Measurements from ENCODE around the gene ITGAD. TPM values are rescaled to one million over a fixed set of nuclear protein-coding genes. Genes with fewer than 3 reads are reported as not detected.

Gene ITGAD
- total and polyA plus RNA-seq, 10 donors = 1.2 to 25.8 (median 17.2) TPM

GRCh38 chr16:31427441-31428278, 34.5 kb downstream of the ITGAD start:
- DNase-seq = peak; percentile 90
- Histone ChIP-seq H3K27ac (no peak overlapping the region), H3K9me3 (no peaks in the 10 kb centered on the region), H3K27me3 (replicated peaks in 1 of 7) (peaks cover 0 to 12% (median 0%) of the 10 kb centered on the region in 7 donors), H3K4me3 (peak overlapping the region in 5 of 8 donors; percentile 22 to 64 (median 32)), H3K4me1 (peaks cover 0 to 20% (median 7%) of the 10 kb centered on the region in 6 donors), H3K36me3 (no peaks in the 10 kb centered on the region)
- WGBS, 5 donors = 23 to 61% (median 36%) methylated on average over 36 to 76 of the region's 83 CpGs
- intact Hi-C loops (cut with DNase I; ENCODE audit: low total_unique reads) = no loop called here
- TF ChIP-seq POLR2AphosphoS5 (IDR thresholded peaks at IDR 0.05) = peak in 2 of 3 donors; percentile 39 to 41
- no peak for TF ChIP-seq POLR2A (IDR thresholded peaks at IDR 0.05)
- no peak for TF ChIP-seq CTCF (IDR thresholded peaks at IDR 0.05 in 8 of 11, conservative IDR thresholded peaks at IDR 0.05 in 3 of 11)

GRCh38 chr16:31428279-31428597, 35.1 kb downstream of the ITGAD start, which contains the start of gene COX6A2:
Gene COX6A2, minus strand, starts transcription at chr16:31428360. Its CDS starts 35 bp downstream, at chr16:31428325.
- WGBS, 5 donors = 78 to 93% (median 80%) methylated on average over 5 to 7 of the region's 7 CpGs
- Histone ChIP-seq H3K4me1 (peaks cover 0 to 17% (median 7%) of the 10 kb centered on the region in 6 donors), H3K36me3 (no peaks in the 10 kb centered on the region), H3K27ac (no peak within 1 kb of the TSS), H3K4me3 (peak within 1 kb of the TSS in 5 of 8 donors; percentile 22 to 64 (median 32)), H3K27me3 (replicated peaks in 1 of 7) (peaks cover 0 to 12% (median 0%) of the 10 kb centered on the region in 7 donors), H3K9me3 (no peaks in the 10 kb centered on the region)
- intact Hi-C loops (cut with DNase I; ENCODE audit: low total_unique reads) = no loop called here
- no peak for DNase-seq
- TF ChIP-seq CTCF (IDR thresholded peaks at IDR 0.05 in 8 of 11, conservative IDR thresholded peaks at IDR 0.05 in 3 of 11) = no peak
- TF ChIP-seq POLR2A (IDR thresholded peaks at IDR 0.05) = no peak
- TF ChIP-seq POLR2AphosphoS5 (IDR thresholded peaks at IDR 0.05) = no peak

- no peaks in the 10 kb centered on the region for H3K36me3 ChIP-seq
- H3K4me1 ChIP-seq = peaks cover 0 to 13% (median 7%) of the 10 kb centered on the region in 6 donors
- no peaks in the 10 kb centered on the region for H3K9me3 ChIP-seq
- peaks cover 0 to 12% (median 0%) of the 10 kb centered on the region in 7 donors for H3K27me3 ChIP-seq (replicated peaks in 1 of 7)
- DNase-seq = no peak
- H3K4me3 ChIP-seq = no peak overlapping the region
- H3K27ac ChIP-seq = no peak overlapping the region
- intact Hi-C loops (cut with DNase I; ENCODE audit: low total_unique reads) = no loop called here
- TF ChIP-seq POLR2AphosphoS5 (IDR thresholded peaks at IDR 0.05) = no peak
- TF ChIP-seq POLR2A (IDR thresholded peaks at IDR 0.05) = no peak
- no peak for TF ChIP-seq CTCF (IDR thresholded peaks at IDR 0.05 in 8 of 11, conservative IDR thresholded peaks at IDR 0.05 in 3 of 11)
- WGBS, 5 donors = 84 to 88% (median 86%) methylated on average over 7 of the region's 7 CpGs
Observed at GRCh38 chr16:31428638-31429247, 35.6 kb downstream of the ITGAD start.

GRCh38 chr16:31429314-31429713, 36.2 kb downstream of the ITGAD start:
- no peak for DNase-seq
- WGBS, 5 donors = 12 to 45% (median 29%) methylated on average over 1 of the region's 1 CpG
- no peaks in the 10 kb centered on the region for H3K9me3 ChIP-seq
- TF ChIP-seq POLR2A (IDR thresholded peaks at IDR 0.05) = no peak
- no peak for TF ChIP-seq CTCF (IDR thresholded peaks at IDR 0.05 in 8 of 11, conservative IDR thresholded peaks at IDR 0.05 in 3 of 11)
- TF ChIP-seq POLR2AphosphoS5 (IDR thresholded peaks at IDR 0.05) = no peak
- H3K36me3 ChIP-seq = no peaks in the 10 kb centered on the region
- H3K4me3 ChIP-seq = no peak overlapping the region
- no peak overlapping the region for H3K27ac ChIP-seq
- H3K27me3 ChIP-seq (replicated peaks in 1 of 7) = peaks cover 0 to 12% (median 0%) of the 10 kb centered on the region in 7 donors
- peaks cover 0 to 13% (median 7%) of the 10 kb centered on the region in 6 donors for H3K4me1 ChIP-seq
- intact Hi-C loops (cut with DNase I; ENCODE audit: low total_unique reads) = no loop called here
